HepG2 (cell line): ENCODE data around the gene HSD11B1L. TPM values are rescaled to one million over a fixed set of nuclear protein-coding genes. Genes with fewer than 3 reads are reported as not detected.

ENCODE experiments used
- CREM ChIP-seq, 2 experiments: sonication (generic) in 1 of 2; formaldehyde crosslinking in 1 of 2; IDR thresholded peaks; 2 replicates each; pipeline versions ENCODE4 v1.4.0 to v1.6.1; 2016 to 2020; ENCODE audit warnings: antibody characterized with exemption in 1 of 2, mild to moderate bottlenecking in 1 of 2, missing genetic modification reagents in 1 of 2
- ELF1 ChIP-seq: sonication (generic); formaldehyde crosslinking; IDR thresholded peaks from 2 replicates; pipeline ENCODE4 v1.4.0; 2020; ENCODE audit warnings: missing genetic modification reagents
- ETV5 ChIP-seq: IDR thresholded peaks from 2 replicates; pipeline ENCODE4 v1.6.1; 2018; ENCODE audit warnings: missing biosample characterization, missing genetic modification reagents, inconsistent platforms, borderline replicate concordance
- FOXJ3 ChIP-seq: sonication (generic); formaldehyde crosslinking; IDR thresholded peaks from 2 replicates; pipeline ENCODE4 v1.4.0; 2020; ENCODE audit warnings: missing genetic modification reagents, mild to moderate bottlenecking, borderline replicate concordance
- IRF2 ChIP-seq: IDR thresholded peaks from 2 replicates; pipeline ENCODE4 v1.6.1; 2018; ENCODE audit warnings: missing genetic modification reagents, missing compliant biosample characterization
- KAT7 ChIP-seq: IDR thresholded peaks from 2 replicates; pipeline ENCODE4 v1.6.1; 2018; ENCODE audit warnings: borderline replicate concordance, missing compliant biosample characterization
- KMT2B ChIP-seq: IDR thresholded peaks from 2 replicates; pipeline ENCODE4 v1.6.1; 2016; ENCODE audit warnings: missing genetic modification reagents, missing compliant biosample characterization
- NCOA2 ChIP-seq: sonication (generic); formaldehyde crosslinking; IDR thresholded peaks from 2 replicates; pipeline ENCODE4 v1.8.0; 2022; ENCODE audit warnings: inconsistent platforms
- PBX2 ChIP-seq: IDR thresholded peaks from 2 replicates; pipeline ENCODE4 v1.6.1; 2016; ENCODE audit warnings: control low read depth
- POLR2AphosphoS5 ChIP-seq: IDR thresholded peaks from 2 replicates; pipeline ENCODE4 v1.6.1; 2012; ENCODE audit warnings: low read depth, low read length
- TAF15 ChIP-seq: fragments of 200-400 bp; formaldehyde crosslinking; IDR thresholded peaks from one replicate; pipeline ENCODE4 v1.6.1; 2018; ENCODE audit warnings: mild to moderate bottlenecking, low read depth, low read length; ENCODE audit not compliant: poor library complexity, severe bottlenecking
- TRAFD1 ChIP-seq: sonication (generic); formaldehyde crosslinking; IDR thresholded peaks from 2 replicates; pipeline ENCODE4 v1.5.1; 2020; ENCODE audit warnings: missing genetic modification reagents, mild to moderate bottlenecking, borderline replicate concordance
- ZBTB33 ChIP-seq: sonication (generic); formaldehyde crosslinking; IDR thresholded peaks from 2 replicates; pipeline ENCODE4 v1.4.0; 2020; ENCODE audit warnings: missing genetic modification reagents
- ZNF138 ChIP-seq: sonication (generic); formaldehyde crosslinking; IDR thresholded peaks from 2 replicates; pipeline ENCODE4 v1.5.0; 2020; ENCODE audit warnings: mild to moderate bottlenecking, low read depth, missing genetic modification reagents
- ZNF276 ChIP-seq: sonication (generic); formaldehyde crosslinking; IDR thresholded peaks from 2 replicates; pipeline ENCODE4 v1.4.0; 2020; ENCODE audit warnings: mild to moderate bottlenecking, low read depth, missing genetic modification reagents
- ZNF317 ChIP-seq: sonication (generic); formaldehyde crosslinking; IDR thresholded peaks from 2 replicates; pipeline ENCODE4 v1.5.0; 2020; ENCODE audit warnings: mild to moderate bottlenecking, missing genetic modification reagents
- ZNF367 ChIP-seq: sonication (generic); formaldehyde crosslinking; IDR thresholded peaks from 2 replicates; pipeline ENCODE4 v1.4.0; 2020; ENCODE audit warnings: missing genetic modification reagents, borderline replicate concordance
- ZNF44 ChIP-seq: sonication (generic); formaldehyde crosslinking; IDR thresholded peaks from 2 replicates; pipeline ENCODE4 v1.5.1; 2020; ENCODE audit warnings: mild to moderate bottlenecking, missing genetic modification reagents
- ZNF468 ChIP-seq: sonication (generic); formaldehyde crosslinking; IDR thresholded peaks from 2 replicates; pipeline ENCODE4 v1.8.0; 2022; ENCODE audit warnings: mild to moderate bottlenecking, moderate library complexity, missing genetic modification reagents
- ZNF598 ChIP-seq: sonication (generic); formaldehyde crosslinking; IDR thresholded peaks from 2 replicates; pipeline ENCODE4 v1.5.1; 2020; ENCODE audit warnings: mild to moderate bottlenecking, missing genetic modification reagents, borderline replicate concordance
- ZNF616 ChIP-seq: sonication (generic); formaldehyde crosslinking; IDR thresholded peaks from 2 replicates; pipeline ENCODE4 v1.5.0; 2020; ENCODE audit warnings: low read depth, mild to moderate bottlenecking, missing genetic modification reagents
- ZNF839 ChIP-seq: sonication (generic); formaldehyde crosslinking; IDR thresholded peaks from 2 replicates; pipeline ENCODE4 v1.4.0; 2020; ENCODE audit warnings: missing genetic modification reagents, mild to moderate bottlenecking, borderline replicate concordance
- polyA plus RNA-seq, 8 experiments: library from polyadenylated mRNA; depleted of rRNA in 3 of 8; stranded (reverse) in 7 of 8; unstranded in 1 of 8; fragments of >200 nt; fragmentation: Illumina TruSeq in 4 of 8; extraction: Trizol in 4 of 8; gene quantifications; 2 replicates each; pipeline versions ENCODE4 v1.2.1 to v1.2.3, GENCODE V29; 2011 to 2016; ENCODE audit warnings: low read depth in 4 of 8, missing spikeins in 1 of 8, mixed read lengths in 1 of 8; ENCODE audit not compliant: insufficient read depth in 1 of 8
- total RNA-seq, 5 experiments: library from RNA; depleted of rRNA; stranded (reverse); fragments of >200 nt; fragmentation: Illumina TruSeq; extraction: Trizol; gene quantifications; 2 replicates each; pipeline ENCODE4 v1.2.3, GENCODE V29; 2016; ENCODE audit warnings: low read depth in 1 of 5

HSD11B1L gene
- total and polyA plus RNA-seq, 2 of the 13 experiments (the other 11 are each of a cell fraction or from before 2014, with no cell fraction given): 2.8 to 3.9 TPM

- TF ChIP-seq ETV5: peak; percentile 64
- TF ChIP-seq PBX2 (CRISPR knock-in tag): no peak
- TF ChIP-seq ZNF598 (CRISPR knock-in tag): 0 out of 2 replicates have a peak, but pooled peaks have one; percentile 45
- TF ChIP-seq KAT7 (CRISPR knock-in tag): 0 out of 2 replicates have a peak, but pooled peaks have one; percentile 48
- peak; percentile 70 for TF ChIP-seq CREM (IDR thresholded peaks at IDR 0.05)
- TF ChIP-seq CREM (CRISPR knock-in tag; IDR thresholded peaks at IDR 0.05): no peak
- peak; percentile 92 for TF ChIP-seq ELF1
- TF ChIP-seq NCOA2: peak; percentile 63; the same call in 1 of the 2 replicates
- TF ChIP-seq ZNF138 (CRISPR knock-in tag): 0 out of 2 replicates have a peak, but pooled peaks have one; percentile 37
- peak; percentile 24; the same call in 1 of the 2 replicates for TF ChIP-seq ZNF317
- TF ChIP-seq FOXJ3 (CRISPR knock-in tag): peak; percentile 66; the same call in 1 of the 2 replicates
- peak; percentile 91 for TF ChIP-seq ZNF616
- peak; percentile 77; the same call in 1 of the 2 replicates for TF ChIP-seq TRAFD1 (CRISPR knock-in tag)
- TF ChIP-seq ZBTB33: peak; percentile 45; the same call in 1 of the 2 replicates
- no peak for TF ChIP-seq ZNF276
- peak; percentile 93 for TF ChIP-seq IRF2 (CRISPR knock-in tag)
- TF ChIP-seq ZNF468 (CRISPR knock-in tag): 0 out of 2 replicates have a peak, but pooled peaks have one; percentile 52
- peak; percentile 73 for TF ChIP-seq KMT2B (CRISPR knock-in tag)
- peak; percentile 98 for TF ChIP-seq POLR2AphosphoS5
- peak; percentile 54 for TF ChIP-seq ZNF44 (CRISPR knock-in tag)
- 0 out of 2 replicates have a peak, but pooled peaks have one; percentile 43 for TF ChIP-seq ZNF367 (CRISPR knock-in tag)
- TF ChIP-seq TAF15: peak; percentile 69
- no peak for TF ChIP-seq ZNF839
Measured at GRCh38 chr19:5690125-5690954, 9.5 kb downstream of the HSD11B1L start, which contains the start of gene RPL36 (continued).
